ENCODE results near the gene TTC28.

GRCh38 chr22:28425211-28425610 lies 254.4 kb downstream of the TTC28 start:
- TF ChIP-seq ZNF274 (IDR thresholded peaks at IDR 0.05; ENCODE audit: low read depth, low read length) = no peak
- TF ChIP-seq YY1 (IDR thresholded peaks at IDR 0.05; ENCODE audit: insufficient read depth, insufficient read length) = no peak
